ENCODE measurements around the gene DBH. TPM values are rescaled to one million over a fixed set of nuclear protein-coding genes. Genes with fewer than 3 reads are reported as not detected.

The DBH gene
- total and polyA plus RNA-seq, 10 of the 15 experiments (the other 5 are each of a cell fraction or from before 2014, with no cell fraction given), result not detected

- in situ Hi-C loops (cut with MboI) (no loop called here), intact Hi-C loops (cut with micrococcal nuclease; ENCODE audit: unreplicated experiment) (no loop called here)
- H2AFZ ChIP-seq (ENCODE audit: control insufficient read depth, low read depth, low read length), result no peak within 1 kb of the TSS
- RAD21 ChIA-PET (ENCODE audit: unreplicated experiment), result no interaction called here
- WGBS (ENCODE audit: insufficient coverage, insufficient replicate concordance, low lambda C conversion rate, missing lambda C conversion rate), result 70% methylated on average over 41 of the region's 61 CpGs
- H3K27ac ChIP-seq (ENCODE audit: control insufficient read depth, insufficient read depth), result no peak within 1 kb of the TSS
- DNase-seq (ENCODE audit: low read depth, low spot score), result no peak
- BruUV-seq (replicated peaks), result no TSS peak
- POLR2A ChIA-PET, result no interaction called here
- no peak within 1 kb of the TSS for H3K4me2 ChIP-seq (ENCODE audit: control insufficient read depth, insufficient read depth)
- H3K79me2 ChIP-seq (ENCODE audit: control insufficient read depth, insufficient read depth, low read length), result no peaks in the 10 kb centered on the region
- H3K36me3 ChIP-seq (ENCODE audit: control insufficient read depth in 2 of 2, insufficient read depth in 2 of 2, low read length in 1 of 2), result no peaks in the 10 kb centered on the region
- no peak within 1 kb of the TSS for H3K4me3 ChIP-seq
- ATAC-seq, result no peak
- H3K4me1 ChIP-seq (ENCODE audit: control insufficient read depth, insufficient read depth, low read length), result no peaks in the 10 kb centered on the region
- no peak within 1 kb of the TSS for H3K9ac ChIP-seq (ENCODE audit: control insufficient read depth, insufficient read depth, low read length)
- CTCF ChIA-PET, result no interaction called here
- H3K9me3 ChIP-seq (replicated peaks; ENCODE audit: control insufficient read depth, insufficient read depth, low read length), result no peaks in the 10 kb centered on the region
- TF ChIP-seq REST (IDR thresholded peaks at IDR 0.05; ENCODE audit: low read depth, low read length) (peak; percentile 74), GABPA (IDR thresholded peaks at IDR 0.05; ENCODE audit: low read depth) (no peak)
- no peak for FAIRE-seq
- SMC1A ChIA-PET (ENCODE audit: uncharacterized antibody, unreplicated experiment), result no interaction called here
- H3K27me3 ChIP-seq (replicated peaks in 1 of 2; ENCODE audit: control insufficient read depth in 2 of 2, insufficient read depth in 2 of 2, low read length in 1 of 2), result peaks cover 0 to 6% of the 10 kb centered on the region in 2 experiments; a peak in 3 of 4 replicates
- no peaks in the 10 kb centered on the region for H4K20me1 ChIP-seq (ENCODE audit: control insufficient read depth, insufficient read depth)
These were observed 26.7 kb upstream of the DBH start, which contains the start of gene FAM163B for GRCh38 chr9:133609311-133610098. Gene FAM163B (minus strand): TSS chr9:133609389. CDS start chr9:133580223, 29,166 bp downstream.

- H3K4me2 ChIP-seq (ENCODE audit: control insufficient read depth, insufficient read depth), result no peak overlapping the region
- in situ Hi-C loops (cut with MboI), result no loop called here
- H4K20me1 ChIP-seq (ENCODE audit: control insufficient read depth, insufficient read depth), result no peaks in the 10 kb centered on the region
- H3K4me3 ChIP-seq, result no peak overlapping the region
- no peaks in the 10 kb centered on the region for H3K36me3 ChIP-seq (ENCODE audit: control insufficient read depth in 2 of 2, insufficient read depth in 2 of 2, low read length in 1 of 2)
- no peak overlapping the region for H3K27ac ChIP-seq (ENCODE audit: control insufficient read depth, insufficient read depth)
- ChIA-PET POLR2A (no interaction called here), RAD21 (ENCODE audit: unreplicated experiment) (no interaction called here), SMC1A (ENCODE audit: uncharacterized antibody, unreplicated experiment) (no interaction called here), CTCF (no interaction called here)
- H3K9ac ChIP-seq (ENCODE audit: control insufficient read depth, insufficient read depth, low read length), result no peak overlapping the region
- intact Hi-C loops (cut with micrococcal nuclease; ENCODE audit: unreplicated experiment), result no loop called here
- no peaks in the 10 kb centered on the region for H3K9me3 ChIP-seq (replicated peaks; ENCODE audit: control insufficient read depth, insufficient read depth, low read length)
- 64% methylated on average over 5 of the region's 5 CpGs for WGBS (ENCODE audit: insufficient coverage, insufficient replicate concordance, low lambda C conversion rate, missing lambda C conversion rate)
- BruUV-seq (replicated peaks), result no TSS peak
- peaks cover 0 to 7% of the 10 kb centered on the region in 2 experiments; a peak in 2 of 4 replicates for H3K27me3 ChIP-seq (replicated peaks in 1 of 2; ENCODE audit: control insufficient read depth in 2 of 2, insufficient read depth in 2 of 2, low read length in 1 of 2)
- DNase-seq (ENCODE audit: low read depth, low spot score) (no peak), ATAC-seq (no peak), FAIRE-seq (no peak)
- H2AFZ ChIP-seq (ENCODE audit: control insufficient read depth, low read depth, low read length), result no peak overlapping the region
- no peaks in the 10 kb centered on the region for H3K79me2 ChIP-seq (ENCODE audit: control insufficient read depth, insufficient read depth, low read length)
- no peaks in the 10 kb centered on the region for H3K4me1 ChIP-seq (ENCODE audit: control insufficient read depth, insufficient read depth, low read length)
- no peak for TF ChIP-seq WRNIP1 (IDR thresholded peaks at IDR 0.05; ENCODE audit: borderline replicate concordance, low read depth, low read length)
- TF ChIP-seq BACH1 (IDR thresholded peaks at IDR 0.05; ENCODE audit: borderline replicate concordance), result no peak
- TF ChIP-seq E4F1 (IDR thresholded peaks at IDR 0.05; ENCODE audit: borderline replicate concordance, partially characterized antibody), result no peak
- no peak for TF ChIP-seq NR2F1 (conservative IDR thresholded peaks at IDR 0.05)
- no peak for TF ChIP-seq BMI1 (IDR thresholded peaks at IDR 0.05; ENCODE audit: borderline replicate concordance)
- no peak for TF ChIP-seq ZBED1 (IDR thresholded peaks at IDR 0.05; ENCODE audit: borderline replicate concordance)
- no peak for TF ChIP-seq PAX8 (IDR thresholded peaks at IDR 0.05)
- TF ChIP-seq USF2 (IDR thresholded peaks at IDR 0.05; ENCODE audit: borderline replicate concordance, low read depth, low read length), result no peak
These were observed 25.3 kb upstream of the DBH start for GRCh38 chr9:133610845-133611244.
